ENCODE results near the gene PRRC1. TPM values are rescaled to one million over a fixed set of nuclear protein-coding genes. Genes with fewer than 3 reads are reported as not detected.
A peak's percentile ranks its signal among the peaks of the same experiment; 100 is the strongest.

Gene PRRC1
- total and polyA plus RNA-seq, 2 donors from 2014 or later: 19.8 to 55.8 TPM

- H3K27me3 ChIP-seq (ENCODE audit: control insufficient read depth, insufficient read depth, low read length): no peaks in the 10 kb centered on the region
- no peak overlapping the region for H3K4me3 ChIP-seq (ENCODE audit: low read length in 3 of 3)
- no peaks in the 10 kb centered on the region for H3K9me3 ChIP-seq (ENCODE audit: control insufficient read depth in 2 of 3, insufficient read depth in 1 of 3, low read length in 3 of 3)
- DNase-seq (no peak), FAIRE-seq (no peak)
- intact Hi-C loops (cut with DNase I): no loop called here
- TF ChIP-seq CTCF (IDR thresholded peaks at IDR 0.05; ENCODE audit: borderline replicate concordance, extremely low read depth, insufficient read depth): no peak
- no peaks in the 10 kb centered on the region for H3K4me1 ChIP-seq (ENCODE audit: control insufficient read depth in 2 of 3, insufficient read depth in 2 of 3, low read depth in 1 of 3, low read length in 3 of 3)
- H3K36me3 ChIP-seq (ENCODE audit: control insufficient read depth in 2 of 3, insufficient read depth in 3 of 3, low read length in 3 of 3): no peaks in the 10 kb centered on the region
- H3K27ac ChIP-seq (ENCODE audit: low read depth in 2 of 2, low read length in 2 of 2): no peak overlapping the region
- no peak overlapping the region for H3K9ac ChIP-seq (ENCODE audit: low read length in 3 of 3)
Observed at GRCh38 chr5:127587246-127587917, 69.9 kb downstream of the PRRC1 start.

- Histone ChIP-seq H3K9me3 (ENCODE audit: control insufficient read depth in 2 of 3, insufficient read depth in 1 of 3, low read length in 3 of 3) (no peaks in the 10 kb centered on the region), H3K27me3 (ENCODE audit: control insufficient read depth, insufficient read depth, low read length) (no peaks in the 10 kb centered on the region), H3K36me3 (ENCODE audit: control insufficient read depth in 2 of 3, insufficient read depth in 3 of 3, low read length in 3 of 3) (no peaks in the 10 kb centered on the region), H3K4me1 (ENCODE audit: control insufficient read depth in 2 of 3, insufficient read depth in 2 of 3, low read depth in 1 of 3, low read length in 3 of 3) (no peaks in the 10 kb centered on the region), H3K4me3 (ENCODE audit: low read length in 3 of 3) (no peak overlapping the region), H3K27ac (ENCODE audit: low read depth in 2 of 2, low read length in 2 of 2) (no peak overlapping the region), H3K9ac (ENCODE audit: low read length in 3 of 3) (no peak overlapping the region)
- intact Hi-C loops (cut with DNase I): no loop called here
- TF ChIP-seq CTCF (IDR thresholded peaks at IDR 0.05; ENCODE audit: borderline replicate concordance, extremely low read depth, insufficient read depth): no peak
- peak in 1 of 5 donors; percentile 27 for DNase-seq
- no peak for FAIRE-seq
Observed at GRCh38 chr5:127588368-127588767, 70.9 kb downstream of the PRRC1 start.

- Histone ChIP-seq H3K9ac (ENCODE audit: low read length in 3 of 3) (no peak overlapping the region), H3K27me3 (ENCODE audit: control insufficient read depth, insufficient read depth, low read length) (no peaks in the 10 kb centered on the region), H3K4me3 (ENCODE audit: low read length in 3 of 3) (no peak overlapping the region), H3K4me1 (ENCODE audit: control insufficient read depth in 2 of 3, insufficient read depth in 2 of 3, low read depth in 1 of 3, low read length in 3 of 3) (no peaks in the 10 kb centered on the region), H3K27ac (ENCODE audit: low read depth in 2 of 2, low read length in 2 of 2) (no peak overlapping the region), H3K9me3 (ENCODE audit: control insufficient read depth in 2 of 3, insufficient read depth in 1 of 3, low read length in 3 of 3) (no peaks in the 10 kb centered on the region), H3K36me3 (ENCODE audit: control insufficient read depth in 2 of 3, insufficient read depth in 3 of 3, low read length in 3 of 3) (no peaks in the 10 kb centered on the region)
- intact Hi-C loops (cut with DNase I): no loop called here
- no peak for TF ChIP-seq CTCF (IDR thresholded peaks at IDR 0.05; ENCODE audit: borderline replicate concordance, extremely low read depth, insufficient read depth)
- DNase-seq (no peak), FAIRE-seq (no peak)
Observed at GRCh38 chr5:127589309-127590030, 72.0 kb downstream of the PRRC1 start.
